HG03439 (cell line): ENCODE measurements around the gene GARIN5A.
"Not testable (repeated sequence)": the region's sequence is repeated elsewhere in the genome, so short reads cannot be mapped to it uniquely, and the experiment has no call there.

Experiments
- ATAC-seq: cut with Tn5 transposase; IDR thresholded peaks from one replicate; pipeline ENCODE4 v1.9.1; 2021; ENCODE audit warnings: mild to moderate bottlenecking, moderate library complexity; ENCODE audit not compliant: unreplicated experiment

Gene GARIN5A

DNA sequence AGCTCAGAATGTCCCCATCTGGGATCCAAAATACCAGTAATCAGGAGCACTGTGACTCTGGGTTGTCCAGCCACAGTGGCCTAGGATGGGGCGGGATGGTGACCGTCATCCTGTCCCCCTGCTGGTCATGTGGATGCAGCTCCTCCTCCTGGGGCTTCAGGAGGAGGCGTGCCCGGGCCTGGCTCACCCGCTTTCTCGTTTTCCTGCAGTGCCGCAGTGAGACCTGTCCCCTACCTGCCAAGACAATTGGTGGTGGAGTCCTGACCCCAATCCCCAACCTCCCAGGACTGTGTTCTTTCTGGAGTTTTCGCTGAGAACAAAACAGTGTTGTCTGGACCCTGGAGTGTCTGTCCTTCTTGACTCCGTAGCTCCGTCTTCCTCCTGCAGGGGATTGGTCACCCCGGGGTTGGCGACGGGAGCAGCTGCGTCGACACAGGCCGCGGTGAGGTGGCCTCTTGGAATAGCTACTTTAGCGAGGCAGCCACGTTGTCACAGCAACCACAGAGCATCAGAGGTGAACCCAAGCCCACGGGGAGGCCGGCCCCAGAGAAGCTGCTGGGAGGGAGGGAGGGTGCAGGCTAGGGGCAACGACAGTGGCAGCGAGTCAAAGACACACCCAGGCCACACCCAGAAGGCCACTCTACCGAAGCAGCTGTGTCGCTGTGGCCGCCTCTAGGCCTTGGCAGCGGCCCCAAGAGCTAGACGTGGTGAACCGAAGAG lies 10.5 kb downstream of the GARIN5A start:
- ATAC-seq, result no peak

DNA sequence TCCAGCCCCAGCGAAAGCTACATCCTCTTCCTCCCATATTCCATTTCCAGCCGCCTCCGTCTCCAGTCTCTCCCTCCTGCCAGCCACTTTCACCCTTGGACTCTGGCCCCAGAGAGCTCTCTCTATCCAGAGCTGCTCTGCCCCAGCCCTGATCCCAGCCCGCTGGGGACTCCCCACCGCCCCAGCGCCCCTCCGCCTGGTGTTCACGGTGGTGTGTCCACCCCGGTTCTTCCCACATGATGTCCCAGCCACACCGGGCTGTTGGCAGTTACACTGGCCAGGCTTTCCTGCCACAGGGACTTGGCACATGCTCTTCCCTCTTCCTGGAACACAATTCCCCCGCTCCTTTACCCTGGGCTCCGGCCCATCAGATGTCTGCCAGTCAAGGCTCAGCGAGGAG lies 11.6 kb downstream of the GARIN5A start:
- ATAC-seq, result no peak

DNA sequence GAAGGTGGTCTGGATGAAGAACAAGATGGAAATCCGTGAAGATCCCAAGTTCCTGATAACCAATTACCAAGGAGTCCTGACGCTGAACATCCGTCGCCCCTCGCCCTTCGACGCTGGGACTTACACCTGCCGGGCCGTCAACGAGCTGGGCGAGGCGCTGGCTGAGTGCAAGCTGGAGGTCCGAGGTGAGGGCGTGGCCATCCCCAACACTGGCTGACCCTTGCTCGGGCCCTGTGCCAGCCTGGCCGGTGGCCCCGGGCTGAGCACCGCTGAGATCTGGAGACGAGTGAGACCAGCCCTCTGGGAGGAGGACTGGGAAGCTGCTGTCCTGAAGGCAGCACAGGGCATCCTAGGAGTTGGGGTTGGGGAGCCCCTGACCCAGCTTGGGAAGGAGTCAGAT lies 12.3 kb downstream of the GARIN5A start:
- ATAC-seq, result no peak

DNA sequence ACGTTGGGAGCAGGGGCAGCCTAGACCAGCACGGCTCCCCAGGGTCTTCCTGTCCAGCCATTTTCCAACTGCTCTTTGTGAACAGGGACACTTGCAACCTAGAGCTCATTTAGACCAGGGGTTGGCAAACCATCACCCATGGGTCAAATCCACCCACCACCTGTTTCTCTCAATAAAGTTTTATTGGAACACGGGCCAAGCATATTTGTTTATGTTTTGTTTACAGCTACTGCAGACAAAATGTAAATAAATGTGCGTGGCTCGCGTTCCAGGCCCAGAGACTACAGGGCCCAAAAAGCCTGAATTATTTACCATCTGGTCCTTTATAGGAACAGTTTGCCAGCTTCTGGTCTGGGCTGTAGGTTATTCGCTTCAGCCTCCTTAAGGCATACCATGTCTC lies 13.7 kb downstream of the GARIN5A start:
- ATAC-seq, result no peak

DNA sequence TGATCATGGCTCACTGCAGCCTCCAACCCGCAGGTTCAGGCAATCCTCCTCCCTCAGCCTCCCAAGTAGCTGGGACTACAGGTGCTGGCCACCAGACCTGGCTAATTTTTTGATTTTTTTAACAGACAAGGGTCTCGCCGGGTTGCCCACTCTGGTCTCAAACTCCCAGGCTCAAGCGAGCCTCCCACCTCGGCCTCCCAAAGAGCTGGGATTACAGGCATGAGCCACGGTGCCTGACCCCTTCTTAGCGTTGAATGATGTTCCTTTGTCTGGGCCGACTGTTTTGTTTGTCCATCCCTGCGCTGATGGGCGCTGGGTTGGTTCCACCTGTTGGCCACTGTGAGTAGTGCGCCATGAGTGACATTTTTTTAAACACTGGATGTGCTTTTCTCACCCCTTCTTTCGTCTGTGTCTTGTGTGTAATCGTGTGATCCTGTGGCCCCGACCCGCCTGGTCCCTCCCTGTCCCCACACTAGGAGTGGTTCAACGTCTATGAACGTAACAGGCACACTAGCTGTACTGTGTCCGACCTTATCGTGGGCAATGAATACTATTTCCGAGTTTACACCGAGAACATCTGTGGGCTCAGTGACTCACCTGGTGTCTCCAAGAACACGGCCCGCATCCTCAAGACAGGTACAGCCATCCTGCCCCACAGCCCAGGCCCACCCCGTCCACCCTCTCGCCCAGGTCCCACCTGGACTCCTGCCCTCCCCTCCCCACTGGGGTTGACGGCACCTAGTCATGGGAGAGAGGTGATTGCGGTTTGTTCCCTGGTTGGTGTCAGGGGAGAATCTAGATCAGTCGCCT lies 15.4 kb downstream of the GARIN5A start:
- no peak for ATAC-seq

DNA sequence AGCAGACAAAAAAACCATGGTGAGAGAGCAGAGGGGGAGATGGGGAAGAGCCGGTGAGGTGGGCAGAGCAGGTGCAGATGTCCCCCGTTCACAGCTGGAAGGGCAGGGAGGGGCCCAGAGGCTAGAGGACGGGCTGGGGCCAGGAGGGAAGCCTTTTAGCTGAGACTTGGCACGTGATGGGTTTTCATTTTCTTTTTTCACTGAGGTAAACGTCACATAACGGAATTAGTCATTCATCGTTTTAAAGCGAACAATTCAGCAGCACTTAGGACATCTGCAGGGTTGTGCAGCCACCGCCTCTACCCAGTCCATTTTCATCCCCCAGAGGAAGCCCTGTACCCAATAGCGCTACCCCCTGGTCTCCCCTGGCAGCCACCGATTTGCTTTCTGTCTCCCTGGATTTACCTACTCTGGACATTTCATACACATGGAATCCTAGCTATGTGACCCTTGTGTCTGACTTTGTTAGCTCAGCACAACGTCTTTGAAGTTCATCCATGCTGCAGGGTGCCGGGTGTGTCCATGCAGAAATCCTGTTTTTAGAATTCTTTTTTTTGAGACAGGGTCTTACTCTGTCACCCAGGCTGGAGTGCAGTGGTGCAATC lies 16.4 kb downstream of the GARIN5A start:
- ATAC-seq, result peak; percentile 68

DNA sequence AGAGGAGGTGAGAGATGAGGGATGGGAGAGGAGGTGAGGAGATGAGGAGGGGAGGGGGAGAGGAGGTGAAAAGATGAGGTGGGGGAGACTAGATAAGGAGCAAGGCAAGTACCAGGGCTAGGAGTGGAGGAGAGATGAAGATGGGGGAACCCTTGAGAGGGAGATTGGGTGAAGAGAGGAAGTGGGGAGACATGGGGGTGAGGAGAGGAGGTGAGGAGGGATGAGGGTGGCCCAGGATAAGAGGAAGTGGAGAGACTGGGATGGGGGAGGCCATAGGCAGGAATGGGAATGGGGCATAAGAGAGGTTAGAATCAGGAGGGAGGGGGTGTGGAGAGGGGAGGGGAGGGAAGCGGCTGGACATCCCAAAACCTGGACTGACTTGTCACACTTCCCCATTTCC lies 17.0 kb downstream of the GARIN5A start:
- no peak for ATAC-seq

DNA sequence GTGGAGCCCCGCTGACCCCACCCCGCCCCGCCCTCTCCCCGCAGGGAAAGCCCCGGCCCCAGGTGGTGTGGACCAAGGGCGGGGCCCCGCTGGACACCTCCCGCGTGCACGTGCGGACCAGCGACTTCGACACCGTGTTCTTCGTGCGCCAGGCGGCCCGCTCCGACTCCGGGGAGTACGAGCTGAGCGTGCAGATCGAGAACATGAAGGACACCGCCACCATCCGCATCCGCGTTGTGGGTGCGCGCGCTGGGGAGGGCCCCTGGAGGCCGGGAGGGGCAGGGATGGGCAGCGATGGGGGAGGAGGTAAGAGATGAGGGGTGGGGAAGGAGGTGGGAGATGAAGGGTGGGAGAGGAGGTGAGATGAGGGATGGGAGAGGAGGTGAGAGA lies 17.6 kb downstream of the GARIN5A start:
- ATAC-seq, result no peak

DNA sequence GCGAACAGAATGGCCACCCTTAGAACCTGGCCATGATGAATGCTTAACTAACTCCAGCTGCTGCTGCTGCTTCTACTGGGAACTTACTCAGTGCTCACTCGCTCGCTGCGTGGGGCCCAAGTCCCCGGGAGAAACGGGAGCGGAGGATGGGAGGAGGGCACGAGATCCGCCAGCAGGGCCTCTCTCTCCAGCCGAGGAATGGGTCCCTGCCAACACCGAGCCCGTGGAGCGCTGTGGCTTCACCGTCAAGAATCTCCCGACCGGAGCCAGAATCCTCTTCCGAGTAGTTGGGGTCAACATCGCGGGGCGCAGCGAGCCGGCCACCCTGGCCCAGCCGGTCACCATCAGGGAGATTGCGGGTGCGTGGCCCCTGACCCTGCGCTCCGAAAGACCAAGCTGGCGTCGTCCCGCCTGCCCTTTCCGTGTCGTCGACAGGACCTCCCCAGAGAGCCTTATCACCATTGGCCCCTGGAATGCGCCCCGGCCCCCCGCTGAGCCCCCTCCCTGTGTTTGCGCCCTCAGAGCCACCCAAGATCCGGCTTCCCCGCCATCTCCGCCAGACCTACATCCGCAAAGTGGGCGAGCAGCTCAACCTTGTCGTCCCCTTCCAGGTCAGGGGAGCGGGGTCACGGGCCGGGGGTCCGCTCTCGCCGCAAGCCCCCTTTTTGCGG lies 18.1 kb downstream of the GARIN5A start:
- ATAC-seq, result no peak

DNA sequence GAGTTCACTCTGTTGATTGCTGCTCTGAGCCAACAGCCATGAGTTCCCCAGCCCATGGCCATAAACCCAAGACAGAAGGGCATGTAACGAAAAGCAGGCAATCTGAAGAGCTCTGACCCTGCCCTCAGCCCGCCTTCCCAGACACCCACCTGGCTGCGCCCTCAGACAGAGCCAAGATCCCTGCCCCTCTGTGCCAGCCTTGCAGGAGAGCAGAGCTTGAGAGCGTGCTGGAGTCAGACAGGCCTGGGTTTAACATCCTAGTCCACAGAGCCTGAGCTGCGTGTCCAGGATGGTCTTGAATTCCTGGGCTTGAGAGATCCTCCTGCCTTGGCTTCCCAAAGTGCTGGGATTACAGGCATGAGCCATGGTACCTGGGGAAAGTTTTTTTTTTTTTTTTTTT lies 19.3 kb downstream of the GARIN5A start:
- ATAC-seq, result no peak

DNA sequence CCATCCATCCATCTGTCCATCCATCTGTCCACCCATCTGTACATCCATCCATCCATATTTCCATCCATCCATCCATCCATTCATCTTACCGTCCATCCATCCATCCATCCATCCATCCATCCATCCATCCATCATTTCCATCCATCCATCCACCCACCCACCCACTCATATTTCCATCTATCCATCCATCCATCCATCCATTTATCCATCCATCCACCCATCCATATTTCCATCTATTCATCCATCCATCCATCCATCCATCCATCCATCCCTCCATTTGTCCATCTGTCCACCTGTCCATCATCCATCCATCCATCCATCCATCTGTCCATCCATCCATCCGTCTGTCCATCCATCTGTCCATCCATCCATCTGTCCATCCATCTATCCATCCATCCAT lies 20.7 kb downstream of the GARIN5A start:
- ATAC-seq, result no peak

DNA sequence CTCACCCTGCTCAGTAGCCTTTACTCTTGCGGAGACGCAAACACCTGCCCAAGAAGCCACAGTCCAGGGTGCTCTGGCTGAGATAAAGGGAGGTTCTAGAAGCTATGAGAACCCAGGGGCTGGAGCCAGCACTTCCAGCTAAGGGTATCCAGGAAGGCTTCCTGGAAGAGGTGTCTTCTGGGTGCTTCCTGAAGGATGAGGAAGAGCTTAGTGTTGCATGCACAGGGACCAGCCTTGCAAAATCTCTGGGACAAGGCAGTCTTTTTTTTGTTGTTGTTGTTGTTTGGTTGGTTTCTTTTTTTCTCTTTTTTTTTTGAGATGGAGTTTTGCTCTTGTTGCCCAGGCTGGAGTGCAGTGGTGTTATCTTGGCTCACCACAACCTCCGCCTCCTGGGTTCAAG lies 23.4 kb downstream of the GARIN5A start:
- ATAC-seq, result no peak

DNA sequence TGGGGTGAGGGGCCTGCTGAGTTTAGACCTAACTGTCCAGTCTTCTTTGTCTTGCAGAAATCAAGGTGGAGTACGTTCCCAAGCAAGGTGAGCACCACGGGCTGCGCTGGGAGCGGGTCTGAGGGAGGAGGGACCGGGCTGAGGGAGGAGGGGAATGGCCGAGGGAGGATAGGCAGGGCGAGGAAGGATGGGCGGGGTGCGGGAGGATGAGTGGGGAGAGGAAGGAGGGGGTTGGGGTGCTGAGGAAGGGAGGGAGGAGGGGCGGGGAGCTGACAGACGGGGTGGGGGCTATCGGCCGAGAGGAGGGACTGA lies 25.5 kb downstream of the GARIN5A start:
- ATAC-seq, result no peak

DNA sequence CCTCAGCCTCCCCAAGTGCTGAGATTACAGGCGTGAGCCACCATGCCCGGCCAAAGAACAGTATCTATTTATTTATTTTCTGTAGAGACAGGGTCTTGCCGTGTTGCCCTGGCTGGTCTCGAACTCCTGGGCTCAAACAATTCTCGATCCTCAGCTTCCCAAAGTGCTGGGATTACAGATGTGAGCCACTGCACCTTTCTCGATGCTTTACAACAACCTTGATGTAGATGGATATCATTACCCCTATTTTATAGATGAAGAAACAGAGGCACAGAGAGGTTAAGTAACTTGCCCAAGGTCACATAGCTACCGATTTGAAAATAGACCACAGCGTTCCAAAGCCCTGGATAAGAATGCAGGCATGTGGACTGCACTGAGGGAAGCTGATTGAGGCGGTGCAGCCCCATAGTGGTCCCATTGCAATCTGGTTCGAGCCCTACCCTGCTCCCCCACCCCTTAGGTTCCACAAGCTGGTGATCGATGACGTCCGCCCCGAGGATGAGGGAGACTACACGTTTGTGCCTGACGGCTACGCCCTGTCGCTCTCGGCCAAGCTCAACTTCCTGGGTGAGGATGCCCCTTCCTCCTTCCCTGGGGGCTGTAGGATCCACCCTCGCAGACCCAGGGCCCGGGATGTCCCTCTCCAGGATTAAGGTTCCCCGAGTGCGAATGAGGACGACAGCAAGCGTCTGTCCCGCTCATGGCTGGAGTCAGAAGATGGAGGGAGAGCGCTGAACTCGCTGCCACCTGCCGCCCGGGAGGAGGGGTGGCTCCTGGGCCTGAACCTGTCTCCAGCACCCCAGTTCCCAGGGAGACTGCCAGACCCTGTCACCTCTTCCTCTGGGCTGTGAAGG lies 26.1 kb downstream of the GARIN5A start:
- ATAC-seq, result no peak

DNA sequence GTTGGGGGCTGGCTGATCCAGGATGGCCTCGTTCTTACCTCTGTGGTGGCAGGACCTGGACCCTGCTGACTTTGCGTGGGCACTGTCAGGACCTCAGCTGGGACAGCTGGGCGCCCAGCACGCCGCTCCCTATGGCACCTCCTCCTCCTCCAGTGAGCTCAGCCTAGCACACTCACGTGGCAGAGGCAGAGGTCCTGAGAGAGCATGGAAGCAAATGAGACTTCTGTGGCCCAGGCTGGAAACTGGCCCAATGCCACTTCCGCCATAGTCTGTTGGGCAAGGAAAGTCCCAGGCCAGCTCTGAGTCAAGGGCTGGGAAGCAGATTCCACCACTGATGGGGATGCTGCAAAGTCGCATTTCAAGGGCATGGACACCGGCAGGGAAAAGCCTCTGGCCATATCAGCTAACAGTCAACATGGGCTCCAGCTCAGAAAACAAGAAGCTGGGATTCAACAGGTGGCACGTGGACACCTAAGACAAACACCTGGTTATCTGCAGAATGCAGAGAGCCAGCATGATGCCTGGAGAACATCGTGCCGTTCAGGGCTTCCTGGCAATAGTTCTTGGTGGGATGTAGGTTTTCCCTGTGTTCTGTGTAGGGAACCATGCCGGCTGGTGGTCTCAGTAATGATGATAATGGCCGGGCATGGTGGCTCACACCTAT lies 27.3 kb downstream of the GARIN5A start:
- no peak for ATAC-seq

DNA sequence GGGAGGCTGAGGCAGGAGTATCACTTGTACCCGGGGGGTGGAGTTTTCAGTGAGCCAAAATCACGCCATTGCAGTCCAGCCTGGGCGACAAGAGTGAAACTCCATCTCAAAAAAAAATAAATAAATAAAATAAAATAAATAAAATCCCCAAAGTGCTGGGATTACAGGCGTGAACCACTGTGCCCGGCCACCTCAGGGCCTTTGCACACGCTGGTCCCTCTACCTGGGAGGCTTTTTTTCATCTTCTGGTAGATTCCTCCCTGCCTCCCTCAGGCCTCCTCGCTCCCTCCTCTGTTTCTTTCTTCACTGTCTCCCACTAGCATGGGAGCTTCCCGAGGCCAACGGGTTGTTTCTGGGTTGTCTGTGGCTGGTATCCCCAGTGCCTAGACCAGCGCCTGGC lies 28.9 kb downstream of the GARIN5A start:
- ATAC-seq, result no peak

DNA sequence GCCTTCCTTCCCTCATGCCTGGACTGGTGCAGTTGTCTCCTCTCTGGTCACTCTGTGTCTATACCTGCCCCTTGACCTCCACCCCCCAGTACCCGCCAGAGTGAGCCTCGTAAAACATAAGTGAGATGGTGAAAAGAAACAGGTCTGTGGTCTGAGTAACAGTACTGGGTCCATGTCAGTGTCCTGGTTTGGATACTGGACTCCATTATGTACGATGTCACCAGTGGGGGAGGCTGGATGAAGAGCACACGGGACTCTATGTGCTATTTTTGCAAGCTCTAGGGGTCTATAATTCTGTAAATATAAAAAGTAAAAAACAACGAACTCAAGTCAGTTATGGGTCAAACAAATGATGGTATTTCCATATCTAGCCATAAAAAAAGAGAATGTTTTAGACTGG lies 29.6 kb downstream of the GARIN5A start:
- ATAC-seq, result no peak

DNA sequence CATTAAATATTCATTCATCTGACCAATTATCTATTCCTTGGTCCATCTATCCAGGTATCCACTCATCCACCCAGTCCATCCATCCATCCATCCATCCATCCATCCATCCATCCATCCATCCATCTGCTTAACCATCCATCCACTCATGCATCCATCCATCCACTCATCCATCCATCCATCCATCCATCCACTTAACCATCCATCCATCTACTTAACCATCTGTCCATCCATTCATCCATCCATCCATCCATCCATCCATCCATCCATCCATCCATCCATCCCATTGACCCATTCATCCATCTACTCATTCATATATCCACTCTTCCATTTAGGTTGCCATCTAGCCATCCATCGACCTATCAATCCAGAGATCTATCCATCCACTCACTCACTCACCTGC lies 32.6 kb downstream of the GARIN5A start:
- no peak for ATAC-seq

DNA sequence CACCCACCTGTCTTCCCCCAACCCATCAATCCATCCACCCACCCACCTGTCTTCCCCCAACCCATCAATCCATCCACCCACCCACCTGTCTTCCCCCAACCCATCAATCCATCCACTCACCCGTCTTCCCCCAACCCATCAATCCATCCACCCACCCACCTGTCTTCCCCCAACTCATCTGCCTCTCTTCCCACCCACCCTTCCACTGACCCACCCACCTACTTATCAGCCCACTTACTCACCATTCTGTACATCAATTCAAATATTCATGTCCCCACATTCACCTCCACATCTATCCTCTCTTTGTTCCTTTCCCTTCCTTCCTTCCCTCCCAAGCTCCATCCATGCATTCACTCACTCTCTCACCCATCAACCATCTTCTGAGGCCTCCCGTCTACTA lies 37.5 kb downstream of the GARIN5A start:
- ATAC-seq, result not testable (repeated sequence)

DNA sequence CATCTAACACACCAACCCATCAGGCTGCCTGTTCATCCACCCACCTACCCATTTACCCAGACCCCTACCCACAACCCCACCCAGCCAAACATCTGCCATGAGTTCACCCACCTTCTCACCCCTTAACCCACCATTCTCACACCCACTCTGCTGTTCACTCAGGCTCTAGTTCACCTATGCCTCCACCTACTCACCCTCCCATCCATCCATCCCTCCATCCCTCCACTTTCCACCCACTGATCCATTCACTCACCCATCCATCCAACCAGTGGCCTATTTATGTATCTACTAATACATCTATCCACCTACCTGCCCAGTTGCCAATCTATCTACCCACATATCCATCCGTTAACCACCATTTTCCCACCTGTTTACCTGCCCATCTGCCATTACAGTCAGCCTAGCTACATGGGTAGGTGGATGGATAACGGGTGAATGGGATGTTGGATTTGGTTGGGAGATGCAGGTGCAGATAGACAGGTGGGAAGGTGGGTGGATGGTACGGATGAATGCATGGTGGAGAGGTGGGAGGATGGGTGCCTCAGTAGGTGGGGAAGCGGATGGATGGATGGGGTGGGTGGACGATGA lies 38.7 kb downstream of the GARIN5A start:
- ATAC-seq, result no peak
